ENCODE measurements around the gene PDE4B. TPM values are rescaled to one million over a fixed set of nuclear protein-coding genes. Genes with fewer than 3 reads are reported as not detected.

The PDE4B gene
- total and polyA plus RNA-seq, 7 donors: 4.1 to 191 (median 16.3) TPM

DNA sequence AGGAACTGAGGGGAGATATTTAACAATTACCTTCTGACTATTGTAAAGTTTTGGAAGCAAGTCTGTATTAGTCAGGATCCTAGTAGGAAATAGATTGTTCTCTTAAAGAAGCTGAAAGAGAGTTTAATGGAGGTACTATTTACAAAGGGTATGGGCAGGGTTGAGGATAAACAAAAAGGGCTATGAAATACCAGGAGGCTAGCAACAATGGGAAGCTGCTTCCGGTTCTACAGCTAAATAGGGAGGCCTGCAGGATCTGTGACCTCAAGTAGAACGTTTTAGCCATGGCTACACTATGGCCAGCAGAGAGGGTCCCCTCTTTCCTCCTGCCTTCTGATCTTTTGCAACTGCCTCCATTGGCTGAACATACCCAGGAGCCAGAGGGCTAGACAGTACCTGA lies 117.7 kb downstream of the PDE4B start:
- 58 to 68% (median 59%) methylated on average over 2 of the region's 2 CpGs for WGBS, 3 donors
- Histone ChIP-seq H3K4me3 (no peak overlapping the region), H3K4me1 (no peaks in the 10 kb centered on the region), H3K27ac (no peak overlapping the region), H3K9me3 (no peaks in the 10 kb centered on the region), H3K27me3 (ENCODE audit: insufficient read depth in 3 of 3, low read length in 2 of 3) (no peaks in the 10 kb centered on the region), H3K36me3 (ENCODE audit: insufficient read depth in 1 of 2, low read depth in 1 of 2) (no peaks in the 10 kb centered on the region)
- no peak for DNase-seq
- no peak for ATAC-seq
- intact Hi-C loops (cut with DNase I): no loop called here
- TF ChIP-seq, protein P1, sequence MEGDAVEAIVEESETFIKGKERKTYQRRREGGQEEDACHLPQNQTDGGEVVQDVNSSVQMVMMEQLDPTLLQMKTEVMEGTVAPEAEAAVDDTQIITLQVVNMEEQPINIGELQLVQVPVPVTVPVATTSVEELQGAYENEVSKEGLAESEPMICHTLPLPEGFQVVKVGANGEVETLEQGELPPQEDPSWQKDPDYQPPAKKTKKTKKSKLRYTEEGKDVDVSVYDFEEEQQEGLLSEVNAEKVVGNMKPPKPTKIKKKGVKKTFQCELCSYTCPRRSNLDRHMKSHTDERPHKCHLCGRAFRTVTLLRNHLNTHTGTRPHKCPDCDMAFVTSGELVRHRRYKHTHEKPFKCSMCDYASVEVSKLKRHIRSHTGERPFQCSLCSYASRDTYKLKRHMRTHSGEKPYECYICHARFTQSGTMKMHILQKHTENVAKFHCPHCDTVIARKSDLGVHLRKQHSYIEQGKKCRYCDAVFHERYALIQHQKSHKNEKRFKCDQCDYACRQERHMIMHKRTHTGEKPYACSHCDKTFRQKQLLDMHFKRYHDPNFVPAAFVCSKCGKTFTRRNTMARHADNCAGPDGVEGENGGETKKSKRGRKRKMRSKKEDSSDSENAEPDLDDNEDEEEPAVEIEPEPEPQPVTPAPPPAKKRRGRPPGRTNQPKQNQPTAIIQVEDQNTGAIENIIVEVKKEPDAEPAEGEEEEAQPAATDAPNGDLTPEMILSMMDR (IDR thresholded peaks at IDR 0.05): no peak

DNA sequence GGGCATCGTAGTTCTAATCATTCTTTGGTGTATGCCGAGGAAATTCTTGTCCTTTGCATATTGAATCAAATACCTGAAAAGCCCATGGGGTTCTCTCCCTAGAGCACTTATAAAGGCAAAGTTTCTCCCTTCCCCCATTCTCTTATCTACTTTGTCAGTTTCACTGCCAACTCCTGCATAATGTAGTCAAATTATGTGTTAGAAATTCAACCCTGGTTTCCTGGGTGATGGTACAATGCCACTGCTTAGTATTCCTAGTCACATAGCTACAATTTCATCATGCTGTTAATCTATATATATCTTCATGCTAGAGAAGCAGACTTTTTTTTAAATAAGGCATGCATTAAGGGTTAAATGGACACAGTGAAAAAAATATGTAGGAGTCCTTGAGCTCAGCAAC lies 119.0 kb downstream of the PDE4B start:
- no peaks in the 10 kb centered on the region for H3K9me3 ChIP-seq
- no peak overlapping the region for H3K27ac ChIP-seq
- no peaks in the 10 kb centered on the region for H3K27me3 ChIP-seq (ENCODE audit: insufficient read depth in 3 of 3, low read length in 2 of 3)
- no peak for DNase-seq
- no peak overlapping the region for H3K4me3 ChIP-seq
- TF ChIP-seq, protein P1 (IDR thresholded peaks at IDR 0.05): no peak
- no peak for ATAC-seq
- H3K4me1 ChIP-seq: no peaks in the 10 kb centered on the region
- H3K36me3 ChIP-seq (ENCODE audit: insufficient read depth in 1 of 2, low read depth in 1 of 2): no peaks in the 10 kb centered on the region
- 70 to 80% (median 74%) methylated on average over 2 of the region's 2 CpGs for WGBS, 3 donors
- intact Hi-C loops (cut with DNase I): no loop called here

DNA sequence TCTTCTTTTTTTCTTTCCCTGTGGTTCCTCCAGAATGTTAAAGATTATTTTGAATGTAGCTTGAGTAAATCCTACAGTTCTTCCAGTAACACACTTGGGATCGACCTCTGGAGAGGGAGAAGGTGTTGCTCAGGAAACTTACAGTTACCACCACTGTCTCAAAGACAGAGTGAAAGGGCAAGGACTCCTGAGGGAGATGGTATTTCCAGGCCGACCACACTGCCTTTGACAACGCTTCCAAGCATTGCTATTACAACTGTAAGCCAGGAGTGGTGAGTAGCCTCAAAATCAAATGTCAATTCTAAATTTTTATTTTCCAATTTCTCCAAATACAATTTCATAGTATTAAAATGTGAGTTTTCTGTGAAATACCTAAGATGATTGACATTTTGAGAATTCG lies 125.9 kb downstream of the PDE4B start:
- DNase-seq (no peak), ATAC-seq (no peak)
- intact Hi-C loops (cut with DNase I): no loop called here
- TF ChIP-seq, protein P1 (IDR thresholded peaks at IDR 0.05): no peak
- Histone ChIP-seq H3K9me3 (no peaks in the 10 kb centered on the region), H3K4me1 (no peaks in the 10 kb centered on the region), H3K4me3 (no peak overlapping the region), H3K36me3 (ENCODE audit: insufficient read depth in 1 of 2, low read depth in 1 of 2) (no peaks in the 10 kb centered on the region), H3K27me3 (ENCODE audit: insufficient read depth in 3 of 3, low read length in 2 of 3) (no peaks in the 10 kb centered on the region), H3K27ac (no peak overlapping the region)
- WGBS, 3 donors: 63 to 67% (median 66%) methylated on average over 4 of the region's 4 CpGs

DNA sequence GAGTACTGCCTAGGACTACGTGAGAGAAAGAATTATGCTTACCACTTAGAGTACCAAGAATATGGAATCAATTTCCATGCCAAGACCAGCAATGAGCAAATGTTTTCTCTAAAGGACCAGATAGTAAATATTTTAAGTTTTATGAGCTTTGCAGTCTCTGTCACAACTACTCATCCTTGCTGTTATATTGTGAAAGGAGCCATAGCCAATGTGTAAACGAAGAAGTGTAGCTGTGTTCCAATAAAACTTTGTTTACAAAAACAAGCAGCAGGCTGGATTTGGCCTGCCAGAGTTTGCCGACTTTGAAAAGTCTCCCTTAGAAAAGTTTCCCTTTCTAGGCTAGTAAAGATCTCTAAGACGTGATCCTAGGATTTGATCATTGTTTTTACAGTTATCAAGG lies 128.8 kb downstream of the PDE4B start:
- ATAC-seq (no peak), DNase-seq (no peak)
- 55 to 70% (median 59%) methylated on average over 4 of the region's 4 CpGs for WGBS, 3 donors
- Histone ChIP-seq H3K27me3 (ENCODE audit: insufficient read depth in 3 of 3, low read length in 2 of 3) (no peaks in the 10 kb centered on the region), H3K4me3 (no peak overlapping the region), H3K36me3 (ENCODE audit: insufficient read depth in 1 of 2, low read depth in 1 of 2) (no peaks in the 10 kb centered on the region), H3K9me3 (no peaks in the 10 kb centered on the region), H3K4me1 (no peaks in the 10 kb centered on the region), H3K27ac (no peak overlapping the region)
- TF ChIP-seq, protein P1 (IDR thresholded peaks at IDR 0.05): no peak
- intact Hi-C loops (cut with DNase I): no loop called here

DNA sequence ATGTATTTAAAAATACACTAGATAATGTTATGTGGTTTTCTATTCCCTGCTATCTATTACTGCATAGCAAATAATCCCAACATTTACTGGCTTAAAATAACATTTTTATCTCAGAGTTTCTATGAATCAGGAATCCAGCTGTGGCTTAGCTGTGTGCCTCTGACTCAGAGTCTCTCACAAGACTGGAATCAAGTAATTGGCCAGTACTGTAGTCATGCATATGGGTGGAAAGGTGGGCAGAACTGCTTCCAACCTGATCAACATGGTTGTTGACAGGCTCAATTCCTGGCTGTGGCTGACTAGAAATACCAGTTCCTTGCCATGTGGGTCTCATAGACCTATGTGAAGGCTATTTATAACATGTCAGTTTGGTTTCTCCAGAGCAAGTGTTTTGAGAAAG lies 131.8 kb downstream of the PDE4B start:
- intact Hi-C loops (cut with DNase I): no loop called here
- no peaks in the 10 kb centered on the region for H3K4me1 ChIP-seq
- no peak for DNase-seq
- H3K9me3 ChIP-seq: no peaks in the 10 kb centered on the region
- TF ChIP-seq, protein P1 (IDR thresholded peaks at IDR 0.05): no peak
- H3K27me3 ChIP-seq (ENCODE audit: insufficient read depth in 3 of 3, low read length in 2 of 3): no peaks in the 10 kb centered on the region
- H3K4me3 ChIP-seq: no peak overlapping the region
- H3K36me3 ChIP-seq (ENCODE audit: insufficient read depth in 1 of 2, low read depth in 1 of 2): no peaks in the 10 kb centered on the region
- no peak overlapping the region for H3K27ac ChIP-seq
- no peak for ATAC-seq

All from psoas muscle (tissue), 8 donors.